ENCODE measurements around the gene GUCD1. TPM values are rescaled to one million over a fixed set of nuclear protein-coding genes. Genes with fewer than 3 reads are reported as not detected.

Gene GUCD1
- total RNA-seq, 4 donors from 2014 or later: 215 to 315 (median 238) TPM

DNA sequence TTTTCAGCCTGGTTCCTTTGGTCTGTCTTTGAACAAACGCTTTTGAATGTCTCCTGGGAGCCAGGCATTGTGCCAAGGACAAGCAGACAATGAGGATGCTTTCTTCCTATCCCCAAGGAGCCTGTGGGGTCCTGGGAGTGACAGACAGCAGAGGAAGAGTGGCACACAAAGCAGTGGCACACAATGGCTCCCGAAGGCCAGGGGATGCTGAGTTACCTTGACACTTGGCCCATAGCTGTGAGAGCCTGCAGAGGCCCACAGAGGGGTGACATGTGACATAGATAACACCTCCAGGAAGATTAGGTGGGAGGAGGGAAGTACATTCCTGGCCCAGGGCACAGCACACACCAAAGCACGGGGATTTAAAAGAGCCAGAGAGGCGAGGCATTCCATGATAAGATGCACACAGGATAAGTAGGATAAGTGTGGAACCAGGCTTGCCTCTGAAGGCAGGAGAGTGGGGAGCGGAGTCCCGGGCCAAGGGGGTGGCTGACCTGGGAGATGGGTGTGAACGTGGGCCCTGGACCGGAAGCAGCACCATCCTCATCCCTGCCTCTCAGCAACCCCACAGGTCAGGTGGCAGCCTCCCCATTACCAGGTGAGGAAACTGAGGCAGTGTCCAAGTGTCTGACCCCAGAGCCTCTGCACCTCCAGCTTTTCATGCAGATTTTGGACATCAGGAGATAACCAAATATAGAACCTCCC lies 53.5 kb downstream of the GUCD1 start:
- TF ChIP-seq, protein P1, sequence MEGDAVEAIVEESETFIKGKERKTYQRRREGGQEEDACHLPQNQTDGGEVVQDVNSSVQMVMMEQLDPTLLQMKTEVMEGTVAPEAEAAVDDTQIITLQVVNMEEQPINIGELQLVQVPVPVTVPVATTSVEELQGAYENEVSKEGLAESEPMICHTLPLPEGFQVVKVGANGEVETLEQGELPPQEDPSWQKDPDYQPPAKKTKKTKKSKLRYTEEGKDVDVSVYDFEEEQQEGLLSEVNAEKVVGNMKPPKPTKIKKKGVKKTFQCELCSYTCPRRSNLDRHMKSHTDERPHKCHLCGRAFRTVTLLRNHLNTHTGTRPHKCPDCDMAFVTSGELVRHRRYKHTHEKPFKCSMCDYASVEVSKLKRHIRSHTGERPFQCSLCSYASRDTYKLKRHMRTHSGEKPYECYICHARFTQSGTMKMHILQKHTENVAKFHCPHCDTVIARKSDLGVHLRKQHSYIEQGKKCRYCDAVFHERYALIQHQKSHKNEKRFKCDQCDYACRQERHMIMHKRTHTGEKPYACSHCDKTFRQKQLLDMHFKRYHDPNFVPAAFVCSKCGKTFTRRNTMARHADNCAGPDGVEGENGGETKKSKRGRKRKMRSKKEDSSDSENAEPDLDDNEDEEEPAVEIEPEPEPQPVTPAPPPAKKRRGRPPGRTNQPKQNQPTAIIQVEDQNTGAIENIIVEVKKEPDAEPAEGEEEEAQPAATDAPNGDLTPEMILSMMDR (IDR thresholded peaks at IDR 0.05 in 4 of 5, conservative IDR thresholded peaks at IDR 0.05 in 1 of 5): no peak
- no peak for TF ChIP-seq POLR2A (IDR thresholded peaks at IDR 0.05)
- Histone ChIP-seq H3K4me1 (peaks cover 0 to 10% of the 10 kb centered on the region in 2 donors), H3K27me3 (no peaks in the 10 kb centered on the region), H3K4me3 (no peak overlapping the region), H3K36me3 (no peaks in the 10 kb centered on the region), H3K9me3 (no peaks in the 10 kb centered on the region), H3K27ac (no peak overlapping the region)
- ATAC-seq (no peak), DNase-seq (no peak)
- intact Hi-C loops (cut with DNase I; ENCODE audit: low total_unique reads): loop anchor here (5.0 kb wide), 1 partner anchor 79 kb away; no protein-coding TSS in a partner anchor
- in situ Hi-C loops (cut with MboI; ENCODE audit: low sequenced_read_pairs in 4 of 4): loop anchor here in 1 of 4 donors (10.0 kb wide), 1 partner anchor 67 kb away; no protein-coding TSS in a partner anchor

DNA sequence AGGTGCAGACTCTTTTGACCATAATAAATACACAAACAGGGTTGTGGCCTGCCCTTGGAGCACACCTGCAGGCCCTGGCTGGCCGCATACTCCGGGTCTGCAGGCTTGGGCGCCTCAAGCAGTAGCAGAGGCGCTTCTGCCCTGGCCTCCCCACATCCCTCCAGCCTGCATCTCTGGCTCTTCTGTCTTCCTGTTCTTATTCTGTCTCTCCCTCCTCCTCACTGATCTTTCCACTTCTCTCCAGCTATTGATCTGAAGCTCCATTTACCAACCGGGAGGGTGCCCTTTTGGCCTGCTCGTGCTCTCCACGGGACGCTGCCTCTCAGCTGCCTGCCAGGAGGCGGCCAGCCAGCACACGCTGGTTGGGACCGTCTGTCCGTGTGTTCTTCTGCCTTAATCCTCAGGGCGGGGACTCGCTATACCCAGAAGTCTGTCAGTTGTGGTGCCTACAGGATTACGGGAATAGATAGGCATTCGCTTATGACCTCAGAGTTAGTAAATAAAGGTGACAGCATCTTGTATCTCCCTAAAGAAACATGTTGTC lies 54.6 kb downstream of the GUCD1 start:
- in situ Hi-C loops (cut with MboI; ENCODE audit: low sequenced_read_pairs in 4 of 4): loop anchor here in 1 of 4 donors (10.0 kb wide), 1 partner anchor 66 kb away; no protein-coding TSS in a partner anchor
- intact Hi-C loops (cut with DNase I; ENCODE audit: low total_unique reads): loop anchor here (5.0 kb wide), 1 partner anchor 78 kb away; no protein-coding TSS in a partner anchor
- DNase-seq (no peak), ATAC-seq (peak in 1 of 2 donors; percentile 73)
- Histone ChIP-seq H3K4me1 (peaks cover 0 to 10% of the 10 kb centered on the region in 2 donors), H3K27ac (peak overlapping the region in 1 of 4 donors; percentile 26), H3K4me3 (no peak overlapping the region), H3K36me3 (no peaks in the 10 kb centered on the region), H3K9me3 (no peaks in the 10 kb centered on the region), H3K27me3 (peaks cover 0 to 4% (median 1%) of the 10 kb centered on the region in 3 donors)
- TF ChIP-seq POLR2A (IDR thresholded peaks at IDR 0.05): no peak
- TF ChIP-seq, protein P1 (IDR thresholded peaks at IDR 0.05 in 4 of 5, conservative IDR thresholded peaks at IDR 0.05 in 1 of 5): no peak

DNA sequence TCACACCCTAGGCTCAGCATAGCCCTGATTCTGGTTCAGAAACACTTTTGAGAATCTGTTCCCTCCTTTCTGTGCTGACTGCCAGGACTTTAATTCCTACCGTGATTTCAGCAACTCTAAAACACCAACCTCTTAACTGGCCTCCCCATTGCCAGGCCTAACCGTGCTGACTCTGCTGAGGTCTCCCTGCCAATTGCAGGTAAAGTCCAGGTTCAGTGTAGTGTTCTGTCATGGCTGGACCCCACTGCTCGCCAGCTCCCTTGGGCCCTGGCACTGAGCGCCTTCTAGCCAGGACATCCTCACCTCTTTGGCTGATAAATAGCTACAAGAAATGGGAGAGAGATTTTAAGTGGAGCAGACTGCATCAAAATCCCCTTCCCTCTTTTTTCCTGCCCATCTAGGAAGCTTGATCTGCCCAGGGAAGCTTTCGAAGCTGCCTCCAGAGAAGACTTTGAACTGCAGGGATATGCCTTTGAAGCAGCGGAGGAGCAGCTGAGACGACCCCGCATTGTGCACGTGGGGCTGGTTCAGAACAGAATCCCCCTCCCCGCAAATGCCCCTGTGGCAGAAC lies 55.1 kb downstream of the GUCD1 start:
- peak overlapping the region in 1 of 4 donors; percentile 23 for H3K27ac ChIP-seq
- no peaks in the 10 kb centered on the region for H3K9me3 ChIP-seq
- in situ Hi-C loops (cut with MboI; ENCODE audit: low sequenced_read_pairs in 4 of 4) (loop anchor here in 2 of 4 donors (10.0 kb wide), 2 partner anchors 65 to 85 kb away; no protein-coding TSS in a partner anchor), intact Hi-C loops (cut with DNase I; ENCODE audit: low total_unique reads) (loop anchor here (5.0 kb wide), 1 partner anchor 77 kb away; no protein-coding TSS in a partner anchor)
- H3K36me3 ChIP-seq: no peaks in the 10 kb centered on the region
- no peak for ATAC-seq
- peaks cover under 1 to 10% of the 10 kb centered on the region in 2 donors for H3K4me1 ChIP-seq
- DNase-seq: no peak
- peaks cover 3 to 9% (median 7%) of the 10 kb centered on the region in 3 donors for H3K27me3 ChIP-seq
- TF ChIP-seq POLR2A (IDR thresholded peaks at IDR 0.05): no peak
- TF ChIP-seq, protein P1 (IDR thresholded peaks at IDR 0.05 in 4 of 5, conservative IDR thresholded peaks at IDR 0.05 in 1 of 5): no peak
- no peak overlapping the region for H3K4me3 ChIP-seq

DNA sequence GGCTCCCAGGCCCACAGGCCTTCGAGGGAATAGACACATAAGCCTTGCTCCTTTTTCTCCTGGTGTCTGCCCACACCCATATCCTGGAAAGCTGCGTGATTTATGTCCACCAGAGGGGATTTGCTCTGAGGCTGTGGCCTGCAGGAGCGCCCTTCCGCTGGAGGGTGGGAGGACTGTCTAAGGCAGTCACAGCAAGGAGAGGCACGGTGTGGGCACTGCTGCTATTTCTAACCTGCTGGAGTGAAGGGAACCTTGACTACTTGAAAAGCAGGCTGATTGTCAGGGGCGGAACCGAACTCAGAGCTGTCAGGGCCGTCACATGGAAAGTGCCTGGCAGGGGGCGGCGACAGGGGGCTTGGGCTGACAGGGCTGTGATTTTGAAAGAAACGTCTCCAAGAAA lies 56.1 kb downstream of the GUCD1 start:
- in situ Hi-C loops (cut with MboI; ENCODE audit: low sequenced_read_pairs in 4 of 4) (loop anchor here in 1 of 4 donors (10.0 kb wide), 1 partner anchor 84 kb away; no protein-coding TSS in a partner anchor), intact Hi-C loops (cut with DNase I; ENCODE audit: low total_unique reads) (no loop called here)
- Histone ChIP-seq H3K4me1 (peaks cover 6 to 10% of the 10 kb centered on the region in 2 donors), H3K36me3 (no peaks in the 10 kb centered on the region), H3K4me3 (no peak overlapping the region), H3K9me3 (no peaks in the 10 kb centered on the region), H3K27ac (no peak overlapping the region), H3K27me3 (peaks cover 12 to 19% (median 16%) of the 10 kb centered on the region in 3 donors)
- no peak for ATAC-seq
- TF ChIP-seq POLR2A (IDR thresholded peaks at IDR 0.05): no peak
- TF ChIP-seq, protein P1 (IDR thresholded peaks at IDR 0.05 in 4 of 5, conservative IDR thresholded peaks at IDR 0.05 in 1 of 5): no peak
- no peak for DNase-seq
